GM12874 (cell line): ENCODE results near the gene PCDHGA8.

Experiments
- TF ChIP-seq, protein P1 (sequence below): IDR thresholded peaks from 2 replicates; pipeline ENCODE4 v1.5.1; 2011; ENCODE audit warnings: low read depth, mild to moderate bottlenecking, control low read depth, low read length, moderate library complexity; ENCODE audit not compliant: insufficient read depth

Gene PCDHGA8

DNA sequence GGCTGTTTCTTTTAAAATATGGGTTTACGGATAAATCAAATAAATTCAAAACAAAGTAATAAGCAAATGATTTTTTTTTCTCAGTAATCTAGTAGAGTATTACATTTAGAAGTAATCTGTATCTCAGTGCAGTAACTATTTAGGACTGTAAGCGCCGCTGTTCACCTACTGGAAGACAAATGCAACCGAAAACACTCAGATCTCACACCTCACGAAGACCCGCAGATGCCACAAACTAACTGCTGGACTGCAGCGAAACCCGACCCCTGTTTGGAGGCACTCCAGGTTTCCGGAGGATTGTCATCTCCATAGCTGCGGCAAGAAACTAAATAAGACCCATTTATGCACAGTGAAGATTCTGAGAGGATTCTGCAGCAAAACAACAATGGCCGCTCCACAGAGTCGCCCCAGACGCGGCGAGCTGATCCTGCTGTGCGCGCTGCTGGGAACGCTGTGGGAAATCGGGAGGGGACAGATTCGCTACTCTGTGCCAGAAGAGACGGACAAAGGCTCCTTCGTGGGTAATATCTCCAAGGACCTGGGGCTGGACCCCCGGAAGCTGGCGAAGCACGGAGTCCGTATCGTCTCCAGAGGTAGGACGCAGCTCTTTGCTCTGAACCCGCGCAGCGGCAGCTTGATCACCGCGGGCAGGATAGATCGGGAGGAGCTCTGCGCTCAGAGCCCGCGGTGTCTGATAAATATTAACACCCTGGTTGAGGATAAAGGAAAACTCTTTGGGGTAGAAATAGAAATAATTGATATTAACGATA is at the start of gene PCDHGA8:
TSS of gene PCDHGA8 (plus strand) at position 205 of the 770 bp plus-strand sequence. CDS start at position 386, 181 bp downstream.
- TF ChIP-seq, protein P1, sequence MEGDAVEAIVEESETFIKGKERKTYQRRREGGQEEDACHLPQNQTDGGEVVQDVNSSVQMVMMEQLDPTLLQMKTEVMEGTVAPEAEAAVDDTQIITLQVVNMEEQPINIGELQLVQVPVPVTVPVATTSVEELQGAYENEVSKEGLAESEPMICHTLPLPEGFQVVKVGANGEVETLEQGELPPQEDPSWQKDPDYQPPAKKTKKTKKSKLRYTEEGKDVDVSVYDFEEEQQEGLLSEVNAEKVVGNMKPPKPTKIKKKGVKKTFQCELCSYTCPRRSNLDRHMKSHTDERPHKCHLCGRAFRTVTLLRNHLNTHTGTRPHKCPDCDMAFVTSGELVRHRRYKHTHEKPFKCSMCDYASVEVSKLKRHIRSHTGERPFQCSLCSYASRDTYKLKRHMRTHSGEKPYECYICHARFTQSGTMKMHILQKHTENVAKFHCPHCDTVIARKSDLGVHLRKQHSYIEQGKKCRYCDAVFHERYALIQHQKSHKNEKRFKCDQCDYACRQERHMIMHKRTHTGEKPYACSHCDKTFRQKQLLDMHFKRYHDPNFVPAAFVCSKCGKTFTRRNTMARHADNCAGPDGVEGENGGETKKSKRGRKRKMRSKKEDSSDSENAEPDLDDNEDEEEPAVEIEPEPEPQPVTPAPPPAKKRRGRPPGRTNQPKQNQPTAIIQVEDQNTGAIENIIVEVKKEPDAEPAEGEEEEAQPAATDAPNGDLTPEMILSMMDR = no peak

DNA sequence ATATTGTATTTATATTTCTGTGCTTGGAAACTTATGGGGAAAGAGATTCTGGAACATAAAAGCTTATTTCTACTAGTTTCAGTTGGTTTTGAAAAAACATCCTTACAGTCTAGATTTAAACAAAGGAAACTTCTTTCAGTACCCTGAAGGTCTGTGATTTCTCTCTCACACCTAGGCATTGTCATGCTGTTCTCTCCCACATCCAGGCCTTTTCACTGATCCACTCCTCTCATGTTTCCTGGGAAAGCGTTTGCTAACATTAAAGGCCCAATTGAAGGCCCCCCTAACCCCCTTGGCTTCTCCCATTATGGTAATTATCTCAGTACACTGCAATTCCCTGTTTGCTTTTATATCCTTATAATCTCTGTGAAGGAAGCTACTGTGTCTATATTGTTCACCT is 49.7 kb upstream of the PCDHGA8 start:
- TF ChIP-seq, protein P1 = no peak

DNA sequence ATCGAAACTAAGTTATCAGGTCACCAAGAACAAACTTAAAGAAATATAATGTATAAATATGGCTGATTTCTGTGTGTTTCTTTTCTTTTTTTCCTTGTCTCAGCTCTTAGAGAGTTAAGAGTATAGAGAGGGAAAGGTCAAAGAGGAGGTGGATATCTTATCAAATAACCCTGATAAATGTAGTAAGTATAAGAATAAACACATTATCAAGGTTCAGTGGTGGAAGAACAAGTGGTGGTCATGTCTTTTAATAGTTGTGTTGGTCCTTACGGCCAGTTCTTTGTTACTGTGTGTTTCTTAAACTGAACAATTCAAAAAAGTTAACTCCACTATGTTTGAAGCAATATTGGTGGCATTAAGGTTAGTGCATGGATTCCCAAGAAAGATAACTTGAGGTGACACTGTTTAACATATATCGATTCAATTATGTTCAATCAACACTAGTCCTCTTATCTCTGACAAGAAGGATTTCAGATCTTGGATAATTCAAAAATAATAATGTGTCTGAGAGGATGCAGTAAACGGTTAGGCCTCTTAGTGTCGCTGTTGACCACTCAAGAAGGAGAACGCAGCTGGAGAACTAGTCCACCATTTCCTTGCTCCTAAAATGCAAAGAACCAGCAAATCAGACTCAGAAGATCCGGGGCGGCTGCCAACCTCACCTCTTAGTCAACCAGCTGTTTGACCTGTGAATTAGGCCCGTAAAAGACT is 49.0 kb upstream of the PCDHGA8 start, which contains the start of gene PCDHGA3:
TSS of gene PCDHGA3 (plus strand) at position 588 of the 711 bp plus-strand sequence. CDS start 205 bp downstream, outside the sequence.
- TF ChIP-seq, protein P1 = peak; percentile 32; the same call in 1 of the 2 replicates

DNA sequence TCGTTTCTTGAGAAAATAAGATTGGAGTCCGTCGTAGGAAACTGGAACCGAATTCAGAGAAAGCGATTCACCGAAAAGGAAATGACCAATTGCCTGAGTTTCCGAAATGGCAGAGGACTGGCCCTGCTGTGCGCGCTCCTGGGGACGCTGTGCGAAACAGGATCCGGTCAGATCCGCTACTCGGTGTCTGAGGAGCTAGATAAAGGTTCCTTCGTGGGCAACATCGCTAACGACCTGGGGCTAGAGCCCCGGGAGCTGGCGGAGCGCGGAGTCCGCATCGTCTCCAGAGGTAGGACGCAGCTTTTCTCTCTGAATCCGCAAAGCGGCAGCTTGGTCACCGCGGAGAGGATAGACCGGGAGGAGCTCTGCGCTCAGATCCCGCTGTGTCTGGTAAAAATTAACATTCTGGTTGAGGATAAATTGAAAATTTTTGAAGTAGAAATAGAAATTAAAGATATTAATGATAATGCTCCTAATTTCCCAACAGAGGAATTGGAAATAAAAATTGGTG is 48.4 kb upstream of the PCDHGA8 start:
- TF ChIP-seq, protein P1 = no peak

DNA sequence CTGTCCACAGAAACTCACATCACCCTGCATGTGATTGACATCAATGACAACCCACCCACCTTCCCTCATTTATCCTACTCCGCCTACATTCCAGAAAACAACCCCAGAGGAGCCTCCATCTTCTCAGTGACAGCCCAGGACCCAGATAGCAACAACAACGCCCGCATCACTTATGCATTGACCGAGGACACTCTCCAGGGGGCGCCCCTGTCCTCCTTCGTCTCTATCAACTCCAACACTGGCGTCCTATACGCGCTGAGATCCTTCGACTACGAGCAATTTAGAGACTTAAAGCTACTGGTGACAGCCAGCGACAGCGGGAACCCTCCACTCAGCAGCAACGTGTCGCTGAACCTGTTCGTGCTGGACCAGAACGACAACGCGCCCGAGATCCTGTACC is 47.1 kb upstream of the PCDHGA8 start:
- TF ChIP-seq, protein P1 = no peak

DNA sequence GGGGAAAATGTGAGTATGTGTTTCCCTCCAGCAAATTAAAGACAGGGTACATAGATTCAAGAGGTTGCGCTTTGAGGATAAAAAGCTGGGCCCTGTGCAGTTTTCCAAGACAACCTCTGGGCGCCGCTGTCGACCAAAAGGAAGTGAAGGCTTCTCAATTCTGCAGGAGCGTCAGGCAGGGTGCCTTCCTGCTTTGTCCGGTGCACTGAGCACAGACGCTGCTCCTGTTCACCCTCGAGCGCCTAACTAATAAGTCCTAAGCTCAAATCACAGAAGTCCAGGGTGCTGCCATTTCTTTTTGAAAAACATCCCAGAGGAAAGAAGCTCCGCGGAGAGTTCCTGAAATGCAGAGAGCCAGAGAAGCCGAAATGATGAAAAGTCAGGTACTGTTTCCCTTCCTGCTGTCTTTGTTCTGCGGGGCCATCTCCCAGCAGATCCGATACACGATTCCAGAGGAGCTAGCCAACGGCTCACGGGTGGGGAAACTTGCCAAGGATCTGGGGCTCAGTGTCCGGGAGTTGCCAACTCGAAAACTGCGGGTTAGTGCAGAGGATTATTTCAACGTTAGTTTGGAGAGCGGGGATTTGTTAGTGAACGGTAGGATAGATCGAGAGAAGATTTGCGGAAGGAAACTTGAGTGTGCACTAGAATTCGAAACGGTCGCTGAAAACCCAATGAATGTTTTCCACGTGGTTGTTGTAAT is 42.4 kb upstream of the PCDHGA8 start, which contains the start of gene PCDHGB1:
TSS of gene PCDHGB1 (plus strand) at position 183 of the 703 bp plus-strand sequence. CDS start at position 345, 162 bp downstream.
- TF ChIP-seq, protein P1 = peak; percentile 61

DNA sequence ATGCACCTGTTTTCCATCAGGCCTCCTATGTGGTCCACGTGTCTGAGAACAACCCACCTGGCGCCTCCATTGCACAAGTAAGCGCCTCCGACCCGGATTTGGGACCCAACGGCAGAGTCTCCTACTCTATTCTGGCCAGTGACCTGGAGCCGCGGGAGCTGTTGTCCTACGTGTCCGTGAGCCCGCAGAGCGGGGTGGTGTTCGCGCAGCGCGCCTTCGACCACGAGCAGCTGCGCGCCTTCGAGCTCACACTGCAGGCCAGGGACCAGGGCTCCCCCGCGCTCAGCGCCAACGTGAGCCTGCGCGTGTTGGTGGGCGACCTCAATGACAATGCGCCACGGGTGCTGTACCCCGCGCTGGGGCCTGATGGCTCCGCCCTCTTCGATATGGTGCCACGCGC is 40.8 kb upstream of the PCDHGA8 start:
- TF ChIP-seq, protein P1 = no peak
